Embryonic facial prominence (tissue), 1 donor: ENCODE data around the gene PJA1.

ENCODE experiments used
- DNase-seq: peaks from one replicate; pipeline ENCODE4 v3.0.0-alpha.2; 2016; ENCODE audit errors: extremely low spot score

Gene PJA1

GRCh38 chrX:69170319-69170718 is 5.1 kb upstream of the PJA1 start:
- no peak for DNase-seq

DNA sequence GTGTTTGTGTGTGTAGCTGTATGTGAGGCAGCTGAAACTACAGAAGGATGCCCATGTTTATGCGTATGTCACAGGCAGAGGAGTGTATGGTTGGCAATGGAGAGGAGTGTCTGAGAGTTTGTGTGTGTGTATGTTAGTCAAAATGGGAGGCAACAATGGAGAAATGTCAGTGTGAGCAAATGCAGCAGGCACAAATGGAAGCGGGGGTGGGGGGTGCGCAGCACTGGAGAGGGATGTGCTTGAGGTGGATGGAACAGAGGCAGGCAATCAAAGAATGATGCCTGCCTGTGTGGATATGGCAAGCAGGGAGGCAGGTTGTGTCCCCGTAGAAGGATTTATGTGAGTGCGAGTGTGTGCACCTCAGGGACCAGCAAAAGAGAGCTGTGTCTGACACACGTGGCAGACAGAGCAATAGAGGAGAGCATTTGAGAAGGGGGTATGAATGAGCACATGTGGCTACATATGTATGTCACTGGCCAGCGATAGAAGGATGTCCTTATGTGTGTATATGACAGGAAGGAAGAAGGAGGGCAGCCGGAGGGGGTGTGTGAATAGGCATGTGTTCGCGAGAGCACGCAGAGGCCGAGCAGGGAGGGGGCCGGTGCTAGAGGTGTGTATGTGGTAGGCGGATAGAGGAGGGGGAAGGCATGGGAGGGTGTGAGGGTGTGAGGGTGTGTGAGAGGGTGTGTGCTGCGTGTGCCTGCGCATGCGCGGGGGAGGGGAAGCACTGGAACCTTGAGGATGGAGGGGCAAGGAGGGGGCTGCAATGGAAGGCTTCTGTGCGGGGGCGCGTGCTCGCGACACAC is 1.1 kb downstream of the PJA1 start:
- DNase-seq = no peak

DNA sequence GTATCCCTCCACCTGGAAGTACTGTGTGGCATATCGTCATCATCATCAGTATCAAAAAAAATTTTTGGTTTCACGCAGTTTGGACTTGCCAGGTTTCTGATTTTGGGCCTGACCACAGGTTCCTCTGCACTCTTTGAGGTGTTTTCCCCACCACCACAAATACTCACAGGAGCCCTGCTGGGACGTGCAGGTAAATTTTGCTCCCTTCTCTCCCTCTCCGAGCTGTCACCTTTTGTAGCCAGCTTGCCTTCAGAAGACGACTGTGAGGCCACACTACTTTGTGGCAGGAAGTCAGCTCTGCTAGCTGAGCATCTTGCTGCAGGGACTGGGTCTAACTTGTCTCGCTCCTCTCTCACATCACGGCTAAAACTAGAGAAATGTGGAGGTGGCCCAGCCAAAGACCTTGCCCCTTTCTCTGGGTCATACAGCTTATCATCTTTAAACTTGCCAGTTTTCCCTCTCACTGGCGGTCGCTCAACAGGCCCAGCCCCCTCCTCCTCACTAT is 2.8 kb downstream of the PJA1 start:
- no peak for DNase-seq

GRCh38 chrX:69161786-69162349 is 3.4 kb downstream of the PJA1 start:
- DNase-seq = no peak

DNA sequence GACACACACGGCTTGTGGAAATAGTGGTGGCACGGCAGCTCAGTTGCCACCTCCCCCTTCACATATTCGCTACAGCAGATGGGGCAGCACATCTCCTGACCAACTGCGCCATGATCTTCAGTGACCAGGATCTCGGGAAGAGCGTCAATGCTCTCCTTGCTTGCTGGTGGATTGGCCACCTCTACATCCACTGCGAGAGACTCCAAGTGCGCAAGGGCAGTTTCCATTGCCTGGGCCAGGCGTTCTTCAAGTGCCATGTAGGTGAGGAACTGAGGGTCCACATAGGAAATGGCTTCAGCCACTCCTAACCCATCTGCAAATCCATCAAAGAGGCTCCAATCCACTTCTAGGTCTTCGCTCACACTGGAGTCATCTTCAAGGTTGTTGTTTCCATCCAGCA is 3.9 kb downstream of the PJA1 start:
- no peak for DNase-seq

DNA sequence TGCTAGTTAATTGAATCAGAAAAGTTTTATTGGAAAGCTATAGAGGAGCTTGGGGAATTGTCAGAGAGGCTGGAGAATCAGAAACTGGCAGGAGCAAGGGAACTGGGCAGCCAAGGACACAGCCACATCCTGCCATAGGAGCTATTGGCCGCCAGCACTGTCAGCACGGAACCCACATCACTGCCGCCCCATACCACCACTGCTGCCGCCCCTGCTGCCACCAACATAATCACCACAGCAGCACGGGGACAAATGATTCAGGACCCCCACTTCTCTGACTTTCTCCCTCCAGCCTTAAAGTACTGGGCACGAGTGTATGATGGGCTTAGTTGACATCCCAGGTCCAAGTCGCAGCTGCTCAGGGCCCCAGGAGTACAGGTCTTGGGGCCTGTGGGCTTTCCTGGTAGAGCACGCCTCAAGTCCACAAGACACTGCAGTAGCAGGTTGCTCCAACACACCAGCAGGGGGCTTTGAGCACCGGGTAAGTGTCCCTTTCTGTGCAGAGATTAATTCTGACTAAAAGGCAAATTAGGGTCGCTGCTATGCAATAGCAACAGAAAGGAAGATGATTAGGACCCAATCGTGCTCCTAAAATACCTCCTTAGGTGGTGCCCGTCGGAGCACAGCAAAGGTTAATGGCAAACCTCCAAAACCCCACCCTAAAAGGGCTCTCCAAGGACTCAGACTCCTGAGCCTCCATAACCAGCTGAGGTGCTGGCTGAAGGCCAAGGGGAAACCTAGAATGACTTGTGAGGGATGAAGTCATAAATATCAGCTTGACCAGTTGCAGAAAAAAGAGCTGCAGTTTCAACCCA is 6.9 kb downstream of the PJA1 start:
- DNase-seq = no peak

GRCh38 chrX:69156638-69157037 is 8.6 kb downstream of the PJA1 start:
- DNase-seq = no peak

- DNase-seq = no peak
Observed at GRCh38 chrX:69155786-69156520, 9.3 kb downstream of the PJA1 start.

DNA sequence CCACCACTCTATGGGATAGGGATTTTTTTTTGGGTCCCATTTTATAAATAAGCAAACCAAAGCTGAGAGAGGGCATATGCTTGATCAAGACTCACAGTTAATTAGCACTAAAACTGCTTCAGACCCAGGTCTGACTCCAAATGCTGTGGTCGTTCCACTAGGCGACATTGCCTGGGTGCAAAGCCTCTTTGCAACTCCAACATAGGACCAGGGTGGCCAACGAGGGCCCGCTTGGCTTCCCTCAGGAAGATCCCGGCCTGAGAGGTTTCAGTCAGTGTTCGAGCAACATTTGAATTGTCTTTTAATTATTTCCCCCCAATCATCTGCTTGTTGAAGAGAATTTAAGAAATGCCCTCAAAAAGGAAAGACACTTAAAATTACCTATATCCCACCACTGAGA is 11.2 kb downstream of the PJA1 start:
- no peak for DNase-seq

DNA sequence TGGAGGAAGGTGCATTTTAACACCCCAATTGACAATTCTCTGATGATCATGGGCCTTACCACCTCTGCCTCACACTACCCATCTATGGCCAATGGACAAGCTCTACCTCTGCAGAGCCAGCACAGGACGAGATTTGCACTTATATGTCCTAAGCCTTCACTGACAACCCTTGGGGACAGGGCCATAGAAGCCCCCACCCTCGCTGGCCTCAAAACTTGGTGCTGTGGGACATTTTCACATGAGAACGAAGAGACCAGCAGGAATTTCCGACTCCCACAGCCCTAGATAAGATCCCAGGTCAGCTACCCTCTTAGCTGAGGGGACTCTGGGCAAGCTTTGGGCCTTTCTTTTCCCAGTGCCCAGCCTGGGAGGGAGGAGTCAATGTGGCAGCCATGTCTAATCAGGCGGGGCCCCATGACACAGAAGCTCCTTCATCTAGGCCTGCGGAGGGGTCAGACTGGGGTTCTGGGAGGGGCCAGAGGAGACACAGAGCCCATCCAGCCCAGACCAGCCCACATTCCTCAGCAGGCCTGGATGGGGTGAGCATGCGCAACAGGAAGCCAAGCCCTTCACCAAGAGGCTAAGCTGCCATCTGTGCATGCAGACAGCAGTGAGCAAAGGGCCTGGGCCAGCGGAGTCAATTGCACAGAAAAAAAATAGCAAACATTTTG is 12.1 kb downstream of the PJA1 start:
- no peak for DNase-seq

DNA sequence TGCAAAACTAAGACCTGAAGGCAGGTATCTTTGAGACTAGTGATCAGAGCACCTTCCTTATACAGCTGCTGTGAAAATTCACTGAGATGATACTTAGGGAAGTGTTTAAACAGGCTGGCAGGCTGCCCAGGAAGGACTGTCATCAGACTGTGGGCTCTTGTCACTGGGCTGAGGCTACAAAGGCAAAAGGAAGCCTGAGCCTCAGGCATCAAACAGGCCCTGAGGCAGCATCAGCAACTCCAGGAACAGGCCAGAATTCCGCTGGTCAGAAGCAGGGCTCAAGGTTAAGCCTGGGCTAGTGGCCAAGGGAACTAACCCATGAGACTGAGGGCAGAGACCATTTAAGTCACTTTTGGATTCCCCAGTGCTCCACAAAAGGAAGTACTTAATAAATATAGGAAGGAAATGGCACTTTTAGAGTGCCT is 12.8 kb downstream of the PJA1 start:
- DNase-seq = no peak

GRCh38 chrX:69151866-69152284 is 13.4 kb downstream of the PJA1 start:
- no peak for DNase-seq

GRCh38 chrX:69150281-69150960 is 14.8 kb downstream of the PJA1 start:
- DNase-seq = no peak

- no peak for DNase-seq
Observed at GRCh38 chrX:69149466-69150280, 15.6 kb downstream of the PJA1 start.

GRCh38 chrX:69148946-69149345 is 16.3 kb downstream of the PJA1 start:
- DNase-seq = no peak

DNA sequence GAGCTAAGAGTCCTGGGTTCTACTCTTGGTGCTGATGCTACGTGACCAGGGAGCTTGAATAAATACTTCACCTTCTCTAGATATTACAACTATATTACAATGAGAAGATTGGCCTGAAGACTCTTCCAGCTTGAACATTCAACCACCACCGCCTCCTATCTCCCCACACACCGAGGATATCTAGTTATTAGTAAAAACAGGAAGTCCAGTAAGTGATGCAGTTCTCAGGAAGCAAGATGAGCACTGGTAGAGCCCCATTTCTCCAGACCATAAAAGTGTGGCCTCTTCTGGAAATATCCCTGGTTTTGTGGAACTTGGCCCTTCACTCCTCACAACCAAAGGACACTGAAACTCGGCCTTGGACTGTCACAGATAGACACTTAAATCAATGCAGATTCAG is 18.5 kb downstream of the PJA1 start:
- no peak for DNase-seq

DNA sequence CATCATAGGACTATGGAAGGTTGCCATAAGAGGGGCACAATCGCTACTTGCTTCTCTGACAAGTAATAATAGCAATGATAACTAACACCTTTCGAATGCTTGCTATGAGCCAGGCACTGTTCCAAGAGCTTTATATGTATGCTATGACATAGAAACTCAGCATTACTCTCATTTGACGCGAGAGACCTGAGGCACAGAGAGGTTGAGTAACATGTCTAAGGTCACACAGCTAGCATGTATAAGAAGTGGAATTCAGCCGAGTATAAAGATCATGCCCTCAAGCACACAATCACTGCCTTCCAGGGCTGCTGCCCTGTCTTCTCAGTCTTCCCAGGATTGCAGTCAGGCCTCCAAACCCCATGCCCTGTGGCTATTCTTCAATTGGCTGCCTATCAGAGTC is 19.5 kb downstream of the PJA1 start:
- no peak for DNase-seq

DNA sequence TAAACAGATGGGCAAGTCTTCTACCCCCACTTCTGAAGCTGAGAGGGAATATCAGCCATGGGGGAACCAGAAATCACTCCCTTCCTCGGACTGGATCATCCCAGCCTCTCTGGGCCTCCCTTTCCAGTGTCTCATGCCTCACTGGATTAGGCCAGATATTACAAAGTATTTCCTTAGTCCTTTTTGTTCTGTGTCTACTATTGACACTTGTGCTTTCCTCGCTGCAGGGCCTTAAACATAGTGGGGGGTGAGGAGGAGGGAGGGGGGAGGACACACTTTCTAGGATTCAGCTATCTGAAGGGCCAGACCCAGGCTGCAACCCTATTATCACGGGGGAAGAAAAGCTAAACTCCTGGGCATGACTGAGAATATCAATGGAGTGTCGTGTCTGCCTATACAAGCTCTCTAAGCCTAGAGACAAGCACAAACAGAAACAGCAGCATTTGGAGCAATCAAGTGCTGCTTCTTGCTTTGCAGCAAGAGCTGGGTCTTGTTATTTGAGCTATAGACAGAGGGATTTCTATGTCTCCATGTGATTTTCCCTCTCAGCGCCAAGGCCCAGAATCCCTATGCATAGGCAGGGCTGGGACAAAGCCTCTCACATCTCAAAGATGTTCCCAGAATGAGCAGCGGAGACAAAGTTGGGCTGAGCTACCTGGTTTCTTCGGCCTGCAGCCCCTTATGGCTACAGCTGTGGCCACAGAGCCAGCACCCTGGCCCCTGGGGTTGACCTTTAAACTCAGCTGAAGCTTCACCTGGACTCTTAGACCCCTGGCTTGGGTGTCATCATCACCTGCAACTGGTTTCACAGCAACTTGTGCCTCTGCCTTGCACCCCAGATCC is 20.2 kb downstream of the PJA1 start:
- no peak for DNase-seq

DNA sequence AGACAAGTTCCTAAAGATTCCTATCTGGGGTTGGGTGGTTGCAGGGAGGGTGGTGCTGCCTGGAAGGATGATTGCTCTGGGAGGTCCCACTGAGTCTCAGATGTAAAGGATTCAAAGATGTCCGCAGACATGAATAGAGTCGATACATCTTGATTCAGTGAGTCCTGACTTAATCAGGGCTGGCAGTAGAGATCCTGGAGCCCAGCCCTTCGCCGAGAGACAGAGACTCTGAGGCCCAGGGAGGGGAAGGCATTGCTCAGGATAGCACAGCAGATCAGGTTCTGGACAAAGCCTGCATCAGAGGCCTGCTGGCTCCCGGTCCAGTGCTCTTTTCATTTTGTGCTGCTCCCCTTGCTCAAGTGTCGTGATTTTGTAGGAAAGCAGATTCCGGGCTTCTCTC is 21.7 kb downstream of the PJA1 start:
- DNase-seq = no peak
